Measurements from ENCODE around the gene STXBP6.

DNA sequence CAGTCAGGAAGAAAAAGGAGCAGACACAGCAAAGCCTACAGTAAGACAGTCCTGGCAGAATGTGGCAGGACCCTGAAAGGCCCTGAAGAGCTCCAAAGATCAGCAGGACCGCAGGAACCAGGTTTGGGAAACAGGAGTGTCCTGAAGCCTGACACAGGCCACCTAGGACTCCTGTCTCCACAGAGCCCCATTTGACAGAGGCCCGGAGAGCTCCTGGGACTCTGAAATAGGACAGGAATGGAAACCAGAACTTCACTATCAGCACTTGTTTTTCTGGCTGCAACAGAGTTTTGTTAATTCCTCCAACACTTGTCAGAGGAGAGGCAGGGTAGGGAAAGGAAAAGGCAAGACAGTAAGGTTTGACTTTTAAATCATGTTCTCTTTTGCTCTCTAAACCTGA, 12.9 kb downstream of the STXBP6 start:
- TF ChIP-seq POLR2AphosphoS5 (IDR thresholded peaks at IDR 0.05; ENCODE audit: low read depth, low read length) (no peak), REST (IDR thresholded peaks at IDR 0.05; ENCODE audit: insufficient read depth in 1 of 2, low read depth in 2 of 2, low read length in 2 of 2) (no peak), SIN3A (IDR thresholded peaks at IDR 0.05; ENCODE audit: borderline replicate concordance, insufficient read depth, low read length) (no peak)
